ENCODE measurements around the gene INO80B.
"Not testable (repeated sequence)": the region's sequence is repeated elsewhere in the genome, so short reads cannot be mapped to it uniquely, and the experiment has no call there.

The INO80B gene

DNA sequence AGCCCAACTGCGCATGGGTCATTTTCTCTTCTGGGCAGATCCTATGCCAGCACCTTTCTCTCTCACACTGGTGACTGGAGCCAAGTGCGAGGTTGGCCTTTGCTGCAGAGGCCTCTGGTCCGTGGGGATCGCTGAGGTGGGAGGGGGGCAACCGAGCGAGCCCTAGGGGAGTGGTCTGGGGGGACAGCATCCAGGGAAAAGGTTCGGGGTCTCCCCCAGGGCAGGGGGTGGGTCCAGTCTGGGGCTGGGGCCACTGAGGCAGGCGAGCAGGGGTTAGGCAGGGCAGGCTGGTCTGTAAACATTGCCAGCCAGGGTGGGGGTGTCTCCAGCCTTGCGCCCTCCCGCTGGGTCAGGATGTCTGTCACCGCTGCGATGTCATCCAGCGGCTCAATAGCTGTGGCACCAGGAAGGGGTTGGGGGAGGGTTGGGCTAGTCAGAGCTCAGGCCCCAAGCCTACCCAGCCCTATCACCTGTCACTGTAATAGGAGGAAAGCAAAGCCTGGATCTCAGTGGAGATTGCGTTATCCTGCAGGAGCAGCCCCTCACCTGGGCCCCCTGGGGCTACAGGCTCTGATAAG lies 28.6 kb upstream of the INO80B start:
- DNase-seq = no peak

DNA sequence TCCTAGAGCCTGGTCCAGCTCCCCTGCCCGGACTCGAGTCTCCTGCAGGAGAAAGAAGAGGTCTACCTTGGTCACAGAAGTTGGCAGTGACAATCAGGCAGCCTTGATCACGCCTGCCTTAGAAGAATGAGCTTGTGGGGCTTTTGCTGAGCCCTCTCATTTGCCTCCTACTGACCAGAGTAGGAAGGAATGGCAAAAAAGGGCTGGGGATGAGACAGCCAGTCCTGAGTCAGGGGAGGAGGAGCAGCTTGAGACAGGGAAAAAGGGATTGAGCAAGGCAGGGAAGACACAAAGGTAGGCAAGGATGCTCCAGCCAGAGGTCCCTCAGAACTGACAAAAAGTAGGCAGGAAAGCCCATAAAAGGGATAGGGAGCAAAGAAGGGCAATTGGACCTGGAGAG lies 27.3 kb upstream of the INO80B start:
- DNase-seq = no peak

GRCh38 chr2:74428675-74429074 lies 26.2 kb upstream of the INO80B start:
- no peak for DNase-seq

GRCh38 chr2:74429487-74430451 lies 25.1 kb upstream of the INO80B start:
- DNase-seq = no peak

GRCh38 chr2:74430502-74430901 lies 24.4 kb upstream of the INO80B start:
- DNase-seq = no peak

GRCh38 chr2:74436111-74436805 lies 18.6 kb upstream of the INO80B start:
- no peak for DNase-seq

DNA sequence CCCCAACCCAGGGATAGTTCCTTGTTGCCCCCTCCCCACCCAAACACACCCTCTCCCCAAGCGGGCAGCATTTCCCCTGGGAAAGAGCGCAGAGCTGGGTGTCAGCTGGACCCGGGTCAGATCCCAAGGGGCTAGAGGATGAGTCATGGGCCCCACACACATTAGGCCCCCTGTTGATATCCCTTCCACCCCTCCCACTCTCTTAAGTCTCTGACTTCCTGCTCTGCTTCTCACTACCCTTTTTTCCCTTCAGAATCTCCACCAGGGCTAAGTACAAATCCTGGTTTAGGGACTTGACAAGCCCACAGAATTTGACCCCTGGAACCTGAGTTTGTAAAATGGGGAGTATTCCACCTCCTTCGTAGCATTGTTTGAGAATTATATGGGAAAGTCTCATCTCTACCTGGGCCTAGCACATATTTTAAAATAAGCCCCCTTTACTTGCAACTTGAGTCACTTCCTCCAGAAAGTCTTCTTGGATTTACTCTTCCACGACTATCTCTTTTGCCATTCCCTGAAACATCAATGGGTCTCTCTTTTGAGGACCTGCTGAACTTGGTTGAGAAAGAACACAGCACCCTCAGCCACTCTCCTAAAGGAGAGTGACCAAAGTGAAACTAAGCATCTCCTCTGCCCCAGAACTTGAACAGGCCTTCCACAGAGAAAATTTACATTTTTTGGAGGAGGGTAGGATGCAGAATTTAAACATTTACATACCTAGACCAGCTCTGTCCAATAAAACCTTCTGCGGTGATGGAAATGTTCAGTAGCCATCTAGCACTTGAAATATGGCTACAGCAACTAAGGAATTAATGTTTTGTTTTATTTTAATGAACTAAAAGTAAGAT lies 17.8 kb upstream of the INO80B start:
- DNase-seq = no peak

- no peak for DNase-seq
Observed at GRCh38 chr2:74438248-74438647, 16.6 kb upstream of the INO80B start.

DNA sequence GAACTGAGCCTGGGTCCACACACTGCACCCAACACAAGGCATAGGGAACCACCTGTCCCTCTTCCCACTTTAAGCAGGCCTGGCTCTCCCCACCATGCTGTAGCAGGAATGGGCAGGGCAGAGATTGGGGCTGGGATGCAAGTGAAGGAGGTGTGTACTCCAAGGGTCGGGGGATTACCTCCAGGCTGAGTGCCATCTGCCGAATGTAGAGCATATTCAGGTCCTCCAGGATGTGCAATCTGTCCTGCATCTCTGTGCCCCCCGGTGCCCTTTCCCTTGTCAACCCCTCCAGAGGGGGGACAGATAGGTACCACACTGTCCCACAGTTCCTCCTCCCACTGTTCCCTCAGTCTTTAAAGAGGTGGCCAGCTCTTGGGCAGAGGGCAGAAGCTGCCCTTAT lies 15.5 kb upstream of the INO80B start:
- DNase-seq = no peak

GRCh38 chr2:74439803-74440377 lies 15.0 kb upstream of the INO80B start:
- no peak for DNase-seq

- peak in 1 of 5 donors; percentile 52 for DNase-seq
Observed at GRCh38 chr2:74440378-74441169, 14.3 kb upstream of the INO80B start.

- no peak for DNase-seq
Observed at GRCh38 chr2:74441170-74441689, 13.7 kb upstream of the INO80B start.

DNA sequence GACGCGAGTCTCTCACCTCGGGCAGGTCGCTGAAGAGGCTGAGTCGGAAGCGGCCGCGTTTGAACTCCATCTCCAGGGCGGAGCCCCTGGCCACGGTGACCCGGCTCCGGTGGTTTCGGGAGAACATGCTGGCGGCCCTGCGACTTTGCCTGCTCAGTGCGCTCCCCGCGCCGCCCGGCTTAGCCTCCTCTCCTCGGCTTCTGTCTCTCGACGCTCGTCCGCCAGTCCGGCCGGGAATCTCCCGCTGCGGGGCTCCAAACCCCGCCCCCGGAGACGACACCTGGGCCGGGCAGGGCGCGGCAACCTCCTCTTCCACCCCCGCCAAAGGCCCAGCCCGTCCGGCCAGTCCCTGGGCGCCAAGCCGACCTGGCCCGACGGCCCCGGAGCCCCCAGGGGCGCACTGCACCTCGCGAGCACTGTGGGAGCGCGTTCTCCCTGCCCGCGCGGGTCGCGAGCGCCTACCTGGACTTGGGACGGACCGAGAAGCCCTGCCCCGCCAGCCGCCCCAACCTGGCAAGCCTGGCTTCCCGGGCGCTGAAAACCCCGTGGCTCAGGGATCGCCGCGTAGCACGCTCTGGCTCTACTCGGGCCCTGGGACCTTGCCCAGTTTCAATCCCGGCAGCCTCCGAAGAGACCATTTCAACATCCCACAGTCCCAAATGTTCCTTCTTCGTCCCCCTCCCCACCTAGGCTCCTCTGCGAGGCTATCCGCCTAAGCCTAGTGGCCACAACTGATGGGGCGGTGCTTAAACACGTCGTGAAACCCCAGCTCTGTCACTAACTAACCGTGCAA lies 13.0 kb upstream of the INO80B start, which contains the start of gene RTKN:
RTKN (minus strand) TSS at position 248 of the 793 bp plus-strand sequence; CDS start at position 127, 121 bp downstream.
- peak in 1 of 5 donors; percentile 17 for DNase-seq

- not testable (repeated sequence) for DNase-seq
Observed at GRCh38 chr2:74442483-74443297, 12.2 kb upstream of the INO80B start.

GRCh38 chr2:74444498-74445318 lies 10.2 kb upstream of the INO80B start:
- no peak for DNase-seq

- no peak for DNase-seq
Observed at GRCh38 chr2:74447230-74447999, 7.5 kb upstream of the INO80B start.

GRCh38 chr2:74448771-74449170 lies 6.1 kb upstream of the INO80B start:
- DNase-seq = no peak
